GM12878 (cell line): ENCODE measurements around the gene POP7. TPM values are rescaled to one million over a fixed set of nuclear protein-coding genes. Genes with fewer than 3 reads are reported as not detected.

Experiments used
- ATAC-seq: fragments of 200-7000 bp; cut with Tn5 transposase; 3 replicates; pipeline ENCODE4 v1.9.1; 2020; ENCODE audit warnings: mild to moderate bottlenecking, moderate library complexity
- BruUV-seq: library from RNA; stranded (reverse); fragments of 400-500 nt; replicated peaks from 2 replicates; lab custom pipeline; 2021; lab: Mats Ljungman, UMichigan
- CTCF ChIA-PET: fragments of 300-600 bp; sonication (Branson Sonifier 250); formaldehyde crosslinking; extraction: SDS; loops from one replicate; lab custom pipeline; 2021; ENCODE audit warnings: inconsistent platforms; lab: Yijun Ruan, JAX
- POLR2A ChIA-PET: fragments of 350-600 bp; formaldehyde crosslinking; extraction: SDS; loops from one replicate; lab custom pipeline; 2021; ENCODE audit warnings: inconsistent platforms; lab: Charles Lee
- RAD21 ChIA-PET: fragments of 300-600 bp; sonication (Branson Sonifier 250); formaldehyde crosslinking; loops from one replicate; lab custom pipeline; 2023; ENCODE audit warnings: antibody characterized with exemption; ENCODE audit not compliant: unreplicated experiment; lab: Charles Lee
- SMC1A ChIA-PET: fragments of 300-600 bp; sonication (Branson Sonifier 250); formaldehyde crosslinking; loops from one replicate; lab custom pipeline; 2023; ENCODE audit not compliant: unreplicated experiment, uncharacterized antibody; lab: Charles Lee
- DNase-seq: peaks from one replicate; pipeline ENCODE4 v3.0.0-alpha.2; 2011; ENCODE audit warnings: low read depth, low spot score
- FAIRE-seq: peaks from 3 replicates; lab custom pipeline; 2011; peaks lifted over from hg19 to GRCh38; lab: Jason Lieb, UNC
- H2AFZ ChIP-seq: 2 replicates; pipeline ENCODE4 v1.6.0; 2011; ENCODE audit warnings: low read depth, low read length, control low read depth; ENCODE audit not compliant: control insufficient read depth
- H3K27ac ChIP-seq: 2 replicates; pipeline ENCODE4 v1.5.1; 2011; ENCODE audit warnings: control low read depth; ENCODE audit not compliant: control insufficient read depth, insufficient read depth
- H3K27me3 ChIP-seq, 2 experiments: replicated peaks in 1 of 2; 2 replicates each; pipeline versions ENCODE4 v1.6.0 to v1.6.1; 2011; ENCODE audit warnings: low read length in 1 of 2; ENCODE audit not compliant: control insufficient read depth in 2 of 2, insufficient read depth in 2 of 2
- H3K36me3 ChIP-seq, 2 experiments: 2 replicates each; pipeline ENCODE4 v1.5.1; 2011; ENCODE audit warnings: low read length in 1 of 2; ENCODE audit not compliant: control insufficient read depth in 2 of 2, insufficient read depth in 2 of 2
- H3K4me1 ChIP-seq: 2 replicates; pipeline ENCODE4 v1.6.1; 2011; ENCODE audit warnings: mild to moderate bottlenecking, low read length, moderate library complexity, mixed read lengths; ENCODE audit not compliant: control insufficient read depth, insufficient read depth
- H3K4me2 ChIP-seq: 2 replicates; pipeline ENCODE4 v1.6.0; 2011; ENCODE audit warnings: control low read depth; ENCODE audit not compliant: control insufficient read depth, insufficient read depth
- H3K4me3 ChIP-seq: fragments of 200-600 bp; sonication (generic); 2 replicates; pipeline ENCODE4 v1.5.1; 2016
- H3K79me2 ChIP-seq: 2 replicates; pipeline ENCODE4 v1.6.0; 2011; ENCODE audit warnings: low read length; ENCODE audit not compliant: control insufficient read depth, insufficient read depth
- H3K9ac ChIP-seq: 2 replicates; pipeline ENCODE4 v1.8.0; 2011; ENCODE audit warnings: low read length, control low read depth, mixed read lengths; ENCODE audit not compliant: control insufficient read depth, insufficient read depth
- H3K9me3 ChIP-seq: replicated peaks from 3 replicates; pipeline ENCODE4 v1.5.1; 2011; ENCODE audit warnings: mild to moderate bottlenecking, low read length; ENCODE audit not compliant: control insufficient read depth, insufficient read depth
- H4K20me1 ChIP-seq: 2 replicates; pipeline ENCODE4 v1.6.0; 2011; ENCODE audit not compliant: control insufficient read depth, insufficient read depth
- ATF7 ChIP-seq: fragments of 450-650 bp; IDR thresholded peaks from 2 replicates; pipeline ENCODE4 v1.6.1; 2016; ENCODE audit warnings: low read depth, mild to moderate bottlenecking
- BACH1 ChIP-seq: fragments of 450-650 bp; IDR thresholded peaks from 2 replicates; pipeline ENCODE4 v1.6.1; 2017; ENCODE audit warnings: mild to moderate bottlenecking, borderline replicate concordance
- CREB1 ChIP-seq: IDR thresholded peaks from 2 replicates; pipeline ENCODE4 v1.6.1; 2012; ENCODE audit warnings: low read depth, mild to moderate bottlenecking, inconsistent platforms
- HDAC6 ChIP-seq: fragments of 200-600 bp; sonication (generic); IDR thresholded peaks from one replicate; pipeline ENCODE4 v1.8.0; 2017; ENCODE audit warnings: antibody characterized with exemption; ENCODE audit not compliant: unreplicated experiment
- RBBP5 ChIP-seq: fragments of 200-600 bp; sonication (generic); conservative IDR thresholded peaks from 2 replicates; pipeline ENCODE4 v1.6.1; 2016
- SKIL ChIP-seq: fragments of 450-650 bp; IDR thresholded peaks from 2 replicates; pipeline ENCODE4 v1.6.1; 2017; ENCODE audit warnings: mild to moderate bottlenecking, low read depth, inconsistent platforms; ENCODE audit not compliant: poor library complexity, severe bottlenecking
- SREBF1 ChIP-seq: IDR thresholded peaks from 2 replicates; pipeline ENCODE4 v1.6.1; 2012; ENCODE audit warnings: mild to moderate bottlenecking, low read length
- SRF ChIP-seq, 2 experiments: IDR thresholded peaks; 2 replicates each; pipeline ENCODE4 v1.6.1; 2011; ENCODE audit warnings: low read depth in 2 of 2, low read length in 2 of 2, mild to moderate bottlenecking in 1 of 2, moderate library complexity in 1 of 2
- STAT1 ChIP-seq: fragments of 450-650 bp; conservative IDR thresholded peaks from 2 replicates; pipeline ENCODE4 v1.6.1; 2014; ENCODE audit warnings: antibody characterized with exemption, mild to moderate bottlenecking
- WGBS: methylation state at CpG from one replicate; pipeline ENCODE4 v1.1.6; 2016; ENCODE audit warnings: low lambda C conversion rate; ENCODE audit not compliant: insufficient replicate concordance, insufficient coverage; ENCODE audit errors: missing lambda C conversion rate; 5-methylcytosine and 5-hydroxymethylcytosine counted together
- in situ Hi-C: fragments of 300-500 bp; cut with MboI; formaldehyde crosslinking; loops from 9 replicates; pipeline ENCODE4 v1.14.3; 2018; ENCODE audit warnings: mixed read lengths
- intact Hi-C: fragments of 100-400 bp; cut with micrococcal nuclease; formaldehyde crosslinking; loops from one replicate; pipeline ENCODE4 v1.14.2; 2022; ENCODE audit not compliant: unreplicated experiment
- polyA plus RNA-seq, 11 experiments: library from polyadenylated mRNA; depleted of rRNA in 4 of 11; unstranded in 6 of 11; stranded (reverse) in 5 of 11; fragments of >200 nt; fragmentation: Nextera tagmentation in 4 of 11; fragmentation: Illumina TruSeq in 1 of 11; extraction: Ambion mirVana in 4 of 11; extraction: Trizol in 1 of 11; gene quantifications; 1 replicate in 1 of 11; 2 replicates in 10 of 11; pipeline versions ENCODE4 v1.2.1 to v1.2.3, GENCODE V29; 2011 to 2016; ENCODE audit warnings: inconsistent platforms in 2 of 11, missing spikeins in 2 of 11, low read depth in 1 of 11
- total RNA-seq, 4 experiments: library from RNA; depleted of rRNA in 3 of 4; stranded (reverse); fragments of >200 nt in 3 of 4; fragmentation: Illumina TruSeq in 1 of 4; extraction: Trizol in 1 of 4; gene quantifications; 2 replicates each; pipeline versions ENCODE4 v1.2.1 to v1.2.3, GENCODE V29; 2013 to 2021

The POP7 gene
- total and polyA plus RNA-seq, 10 of the 15 experiments (the other 5 are each of a cell fraction or from before 2014, with no cell fraction given): 12.1 to 148 (median 51.7) TPM

GRCh38 chr7:100686822-100687211 lies 19.1 kb upstream of the POP7 start (continued):
- no peak for TF ChIP-seq RBBP5
- TF ChIP-seq BACH1: no peak
- no peak for TF ChIP-seq SKIL
- no peak for TF ChIP-seq HDAC6

- no peak for TF ChIP-seq SRF (IDR thresholded peaks at IDR 0.05; ENCODE audit: low read depth in 2 of 2, low read length in 2 of 2)
- no peak for TF ChIP-seq SREBF1
- no peak for TF ChIP-seq STAT1
- no peak for TF ChIP-seq CREB1
- TF ChIP-seq BACH1: no peak
- TF ChIP-seq ATF7: no peak
- H3K36me3 ChIP-seq: peaks cover 0 to 35% of the 10 kb centered on the region in 2 experiments; a peak in 3 of 4 replicates
- no peak overlapping the region for H2AFZ ChIP-seq
- intact Hi-C loops (no loop called here), in situ Hi-C loops (loop anchor here (25.0 kb wide), 1 partner anchor 225 kb away; the partner anchor contains the start of gene SPACDR)
- FAIRE-seq: no peak
- WGBS: over 99% methylated on average over 18 of the region's 22 CpGs
- no peak overlapping the region for H3K9ac ChIP-seq
- peaks cover 22% of the 10 kb centered on the region for H3K4me1 ChIP-seq
- no peaks in the 10 kb centered on the region for H3K27me3 ChIP-seq
- ChIA-PET SMC1A (no interaction called here), CTCF (no interaction called here), POLR2A (interaction anchor here (0.5 to 0.6 kb wide), 2 partner anchors 154 to 541 kb away, joined by 6 to 8 read pairs; no protein-coding TSS in a partner anchor), RAD21 (no interaction called here)
- H3K79me2 ChIP-seq: peaks cover 37% of the 10 kb centered on the region
- no peaks in the 10 kb centered on the region for H4K20me1 ChIP-seq
- no peak for ATAC-seq
- no peak overlapping the region for H3K4me2 ChIP-seq
- H3K4me3 ChIP-seq: no peak overlapping the region
- H3K9me3 ChIP-seq: no peaks in the 10 kb centered on the region
- BruUV-seq: no TSS peak
- no peak for DNase-seq
- H3K27ac ChIP-seq: no peak overlapping the region
These were observed 18.7 kb upstream of the POP7 start for GRCh38 chr7:100687261-100687660.
